ENCODE measurements around the gene CSTF3. TPM values are rescaled to one million over a fixed set of nuclear protein-coding genes. Genes with fewer than 3 reads are reported as not detected.
"Not testable (repeated sequence)": the region's sequence is repeated elsewhere in the genome, so short reads cannot be mapped to it uniquely, and the experiment has no call there.

Gene CSTF3
- total RNA-seq (2014; rRNA removed; shearing (Covaris generic)) = 31.4 and 35.4 TPM in 2 replicates

DNA sequence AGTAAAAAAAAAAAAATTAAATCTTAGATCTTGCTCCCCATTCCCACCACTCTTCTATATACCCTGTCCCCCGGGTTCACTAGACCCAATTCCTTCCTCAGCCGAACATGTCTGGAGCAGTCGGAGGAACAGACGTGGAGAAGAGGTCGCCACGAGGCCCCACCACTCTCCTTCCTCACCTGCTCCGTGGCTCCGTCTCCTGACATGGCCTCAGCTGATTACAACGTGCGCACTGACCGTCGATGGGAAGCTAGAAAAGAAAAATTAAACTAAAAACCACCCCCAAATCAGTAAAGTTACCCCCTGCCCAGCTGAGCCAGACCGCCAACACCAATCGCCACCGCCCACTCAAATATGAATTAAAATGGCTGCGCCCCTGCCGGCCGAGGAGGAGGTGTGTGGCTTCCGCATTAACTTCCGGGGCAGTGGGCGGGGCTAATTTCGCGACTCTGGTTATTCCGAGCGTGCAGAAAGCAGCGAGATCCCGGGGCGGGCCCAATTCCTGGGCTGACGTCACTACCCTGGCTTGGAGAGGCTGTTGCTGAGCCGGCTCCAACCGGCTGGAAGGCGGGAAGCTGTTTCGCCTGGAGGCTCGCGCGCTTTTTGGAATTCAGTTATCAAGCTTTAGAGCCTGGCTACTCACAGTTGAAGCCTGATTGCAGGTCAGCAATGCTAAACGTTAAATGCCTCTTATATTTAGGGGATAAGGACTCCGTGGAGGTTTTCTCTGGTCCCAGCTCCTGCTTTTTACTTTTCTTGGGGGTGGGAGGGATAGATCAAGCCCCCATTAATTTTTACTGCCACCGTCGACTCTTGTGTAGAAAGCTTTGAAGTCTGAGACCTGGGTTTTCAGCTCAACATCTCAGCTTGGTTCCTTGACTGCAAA lies at the start of gene CSTF3:
CSTF3 (minus strand) TSS at position 361 of the 886 bp plus-strand sequence; CDS start at position 206, 155 bp downstream.
- peak; percentile 99 for DNase-seq (ENCODE audit: low read depth)

- no peak for DNase-seq (ENCODE audit: low read depth)
These were observed 46.9 kb upstream of the CSTF3 start for GRCh38 chr11:33208150-33208549.

- DNase-seq (ENCODE audit: low read depth) = no peak
These were observed 46.2 kb upstream of the CSTF3 start for GRCh38 chr11:33207408-33207985.

DNA sequence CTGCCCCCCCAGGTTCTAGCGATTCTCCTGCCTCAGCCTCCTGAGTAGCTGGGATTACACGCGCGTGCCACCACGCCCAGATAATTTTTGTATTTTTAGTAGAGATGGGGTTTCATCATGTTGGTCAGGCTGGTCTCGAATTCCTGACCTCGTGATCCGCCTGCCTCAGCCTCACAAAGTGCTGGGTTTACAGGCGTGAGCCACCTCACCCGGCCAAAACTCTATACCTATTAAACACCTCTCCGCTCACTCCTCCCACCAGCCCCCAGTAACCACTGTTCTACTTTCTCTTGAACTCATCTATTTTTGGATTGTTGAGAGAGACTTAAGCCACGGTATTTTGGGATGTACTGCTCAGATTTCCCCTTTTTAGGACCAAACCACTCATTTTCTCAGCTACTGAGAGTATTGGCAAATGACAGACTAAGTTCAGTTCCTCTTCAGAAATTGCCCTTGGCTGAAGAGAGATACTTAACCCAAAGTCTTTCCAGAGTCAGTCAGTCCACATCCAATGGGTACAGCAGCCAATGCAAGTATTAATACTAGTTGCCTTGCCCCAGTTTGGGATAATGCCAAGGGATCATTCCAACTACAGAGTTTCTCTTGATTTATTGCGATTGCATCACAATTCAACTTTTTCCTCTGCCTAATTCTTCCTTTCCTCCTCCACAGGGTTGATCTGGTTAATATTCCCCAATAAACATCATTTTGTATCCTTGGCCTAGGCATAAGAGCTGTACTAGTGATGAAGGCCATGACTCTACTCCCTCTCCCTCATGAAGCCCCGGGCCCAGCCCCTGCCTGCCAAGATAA lies 36.8 kb upstream of the CSTF3 start:
- DNase-seq (ENCODE audit: low read depth) = no peak

GRCh38 chr11:33195462-33196173 lies 34.3 kb upstream of the CSTF3 start:
- DNase-seq (ENCODE audit: low read depth) = no peak

DNA sequence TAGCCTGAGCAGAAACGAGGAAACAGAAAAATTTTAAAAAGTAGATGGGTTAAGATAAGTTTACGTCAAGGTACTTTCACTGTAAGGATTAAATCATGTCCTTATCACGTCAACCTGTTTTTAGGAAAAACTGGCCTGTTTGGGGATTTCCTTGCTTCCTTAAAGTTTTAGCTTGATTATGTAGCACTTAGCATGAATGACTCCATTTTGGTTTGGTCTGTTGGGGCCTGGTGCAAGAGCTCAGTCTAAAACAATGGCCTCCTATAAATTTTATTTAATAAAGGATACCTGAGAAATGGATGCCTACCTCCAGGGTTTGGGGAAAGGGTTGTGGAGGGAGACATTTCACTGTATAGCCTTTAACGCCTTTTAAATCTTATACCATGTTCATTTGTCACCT lies 33.2 kb upstream of the CSTF3 start:
- DNase-seq (ENCODE audit: low read depth) = no peak

DNA sequence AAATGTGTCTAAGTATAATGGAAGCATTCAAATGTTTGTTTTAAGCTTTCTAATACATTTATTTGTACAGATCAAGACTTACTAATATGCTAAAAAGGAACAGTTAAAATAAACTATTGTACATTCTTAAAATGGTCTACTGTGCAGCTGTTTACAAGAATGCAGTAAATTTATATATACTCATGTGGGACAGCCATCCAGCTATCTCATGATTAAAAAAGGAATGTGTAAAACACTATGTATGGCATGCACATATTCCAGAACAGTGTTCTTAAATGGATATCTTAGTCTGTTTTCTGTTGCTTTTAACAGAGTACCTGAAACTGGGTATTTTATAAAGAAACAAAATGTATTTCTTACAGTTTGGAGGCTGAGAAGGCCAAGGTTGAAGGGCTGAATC lies 30.2 kb upstream of the CSTF3 start:
- no peak for DNase-seq (ENCODE audit: low read depth)

GRCh38 chr11:33187998-33188722 lies 26.9 kb upstream of the CSTF3 start:
- no peak for DNase-seq (ENCODE audit: low read depth)

GRCh38 chr11:33185756-33186155 lies 24.5 kb upstream of the CSTF3 start:
- no peak for DNase-seq (ENCODE audit: low read depth)

- DNase-seq (ENCODE audit: low read depth) = no peak
These were observed 21.1 kb upstream of the CSTF3 start for GRCh38 chr11:33182246-33182878.

DNA sequence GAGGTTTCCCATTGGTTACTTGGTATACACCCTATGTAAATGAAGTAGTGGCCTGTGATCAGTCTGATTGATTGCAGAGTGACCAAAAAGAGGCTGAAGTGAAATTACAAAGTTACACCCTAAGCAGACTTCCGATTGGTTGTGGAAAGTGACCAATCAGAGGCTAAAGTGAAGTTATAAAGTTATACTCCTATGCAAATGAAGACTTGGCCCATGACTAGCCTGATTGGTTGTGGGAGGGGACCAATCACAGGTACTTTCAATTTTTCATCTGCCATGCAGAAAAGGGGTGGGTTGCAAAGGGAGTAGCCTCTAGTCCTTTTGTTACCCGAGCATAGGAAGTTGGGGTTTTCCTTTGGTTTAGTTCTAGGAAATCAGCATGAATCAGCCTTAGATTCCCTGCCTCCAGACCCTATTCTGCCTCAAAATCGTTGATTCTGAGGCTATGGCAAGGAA lies 18.1 kb upstream of the CSTF3 start:
- DNase-seq (ENCODE audit: low read depth) = peak; percentile 11

DNA sequence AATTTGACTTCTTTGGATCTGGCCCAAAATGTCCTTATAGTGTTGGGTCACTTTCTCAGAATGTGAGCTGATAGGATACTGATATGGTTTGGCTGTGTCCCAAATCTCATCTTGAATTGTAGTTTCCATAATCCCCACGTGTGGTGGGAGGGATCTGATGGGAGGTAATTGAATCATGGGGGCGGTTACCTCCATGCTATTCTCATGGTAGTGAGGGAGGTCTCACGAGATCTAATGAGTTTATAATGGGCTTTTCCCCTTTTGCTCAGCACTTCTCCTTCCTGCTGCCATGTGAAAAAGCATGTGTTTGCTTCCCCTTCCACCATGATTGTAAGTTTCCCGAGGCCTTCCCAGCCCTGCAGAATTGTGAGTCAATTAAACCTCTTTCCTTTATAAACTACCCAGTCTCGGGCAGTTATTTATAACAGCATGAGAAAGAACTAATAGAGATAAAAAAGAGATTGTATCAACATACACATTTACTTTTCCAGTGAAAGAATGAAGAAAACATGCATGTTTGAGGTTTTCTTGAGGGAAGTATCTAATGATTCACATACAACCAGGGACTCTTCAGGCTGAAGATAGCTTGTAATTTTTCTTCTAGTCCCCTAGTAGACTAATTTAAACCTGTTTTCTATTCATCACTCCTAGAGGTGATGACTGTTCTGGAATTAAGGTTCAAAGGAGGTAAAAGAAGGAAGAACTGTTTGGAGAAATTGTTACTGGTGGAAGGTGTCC lies 17.3 kb upstream of the CSTF3 start:
- no peak for DNase-seq (ENCODE audit: low read depth)

DNA sequence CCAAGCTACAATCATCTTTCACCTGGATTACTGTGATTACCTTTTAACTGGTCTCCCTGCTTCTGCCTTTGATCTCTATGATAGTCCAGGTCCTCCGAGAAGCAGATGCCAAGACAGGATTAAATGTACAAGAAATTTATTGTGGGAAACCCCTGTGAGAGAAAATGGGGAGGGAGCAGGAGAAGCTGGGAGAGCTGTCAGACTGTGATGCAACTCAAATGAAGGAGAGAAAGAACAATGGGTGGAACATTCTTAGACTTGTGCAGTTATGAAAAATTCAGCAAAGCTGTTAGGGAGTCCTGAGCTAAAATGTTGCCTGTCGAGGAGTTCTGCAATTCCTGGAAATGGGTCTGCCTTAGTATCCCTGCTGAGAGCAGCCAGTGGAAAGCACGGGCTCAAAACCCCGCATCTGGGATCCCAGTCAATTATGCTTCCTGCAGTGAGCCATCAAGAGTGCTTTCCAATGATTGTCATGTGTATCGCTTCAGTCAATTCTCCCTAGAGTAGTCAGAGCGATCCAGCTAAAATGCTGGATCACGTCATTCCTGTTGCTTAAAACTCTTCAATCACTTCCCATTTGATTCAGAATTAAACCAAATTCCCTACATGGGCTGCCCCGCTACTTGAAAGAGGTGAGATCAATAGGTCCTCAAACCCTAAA lies 16.5 kb upstream of the CSTF3 start:
- DNase-seq (ENCODE audit: low read depth) = no peak

GRCh38 chr11:33176760-33177159 lies 15.5 kb upstream of the CSTF3 start:
- DNase-seq (ENCODE audit: low read depth) = not testable (repeated sequence)

GRCh38 chr11:33172996-33173395 lies 11.7 kb upstream of the CSTF3 start:
- no peak for DNase-seq (ENCODE audit: low read depth)

- no peak for DNase-seq (ENCODE audit: low read depth)
These were observed 11.1 kb upstream of the CSTF3 start for GRCh38 chr11:33172345-33172744.

DNA sequence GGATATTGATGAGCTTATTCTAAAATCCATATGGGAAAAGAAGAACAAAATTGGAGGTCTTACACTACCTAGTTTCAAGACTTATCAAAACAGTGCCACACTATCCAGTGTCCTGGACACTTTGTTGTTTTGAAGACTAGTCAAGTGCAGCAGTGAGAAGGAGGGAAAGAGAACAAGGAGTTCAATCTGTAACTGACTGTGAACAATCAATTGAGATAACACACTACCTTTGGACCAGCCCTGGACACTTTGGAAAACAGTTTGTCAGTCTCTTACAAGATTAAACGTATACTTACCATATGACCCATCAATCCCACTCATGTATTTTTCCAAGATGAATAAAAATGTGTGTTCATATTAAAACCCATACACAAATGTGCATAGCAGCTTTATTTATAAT lies 10.0 kb upstream of the CSTF3 start:
- no peak for DNase-seq (ENCODE audit: low read depth)

GRCh38 chr11:33168709-33169200 lies 7.5 kb upstream of the CSTF3 start:
- no peak for DNase-seq (ENCODE audit: low read depth)

DNA sequence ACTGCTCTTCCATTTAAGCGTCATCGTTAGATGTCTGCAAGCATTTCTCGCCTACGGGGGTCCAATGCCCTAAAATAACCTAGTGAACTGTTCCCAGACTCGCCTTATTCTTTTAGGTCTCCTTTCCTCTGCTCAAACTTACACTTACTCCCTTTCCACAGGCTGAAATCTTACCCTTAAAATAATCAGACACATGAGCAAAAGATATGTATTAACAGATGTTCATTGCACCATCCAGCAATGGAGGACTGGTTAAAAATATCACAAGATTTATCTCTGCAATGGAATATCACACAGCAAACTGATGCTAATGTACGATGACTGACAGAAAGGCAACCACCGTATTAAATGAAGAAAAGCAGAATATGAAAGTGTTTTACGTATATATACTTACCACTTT lies 1.6 kb upstream of the CSTF3 start:
- no peak for DNase-seq (ENCODE audit: low read depth)

Data from Daoy (cell line).